H9 (cell line): ENCODE data around the gene GPATCH2. TPM values are rescaled to one million over a fixed set of nuclear protein-coding genes. Genes with fewer than 3 reads are reported as not detected.

Experiments used
- DNase-seq: peaks from one replicate; pipeline ENCODE4 v3.0.0-alpha.2; 2017
- H2AFZ ChIP-seq: one replicate; pipeline ENCODE4 v1.6.1; 2013; ENCODE audit warnings: mild to moderate bottlenecking, low read length, control low read depth, moderate library complexity
- H2AK5ac ChIP-seq: 2 replicates; pipeline ENCODE4 v1.6.1; 2013; ENCODE audit warnings: low read length, control low read depth, mixed read lengths; ENCODE audit not compliant: insufficient read length
- H2BK120ac ChIP-seq: one replicate; pipeline ENCODE4 v1.6.1; 2013; ENCODE audit warnings: low read depth, mild to moderate bottlenecking, low read length, control low read depth, inconsistent platforms; ENCODE audit not compliant: poor library complexity, severe bottlenecking
- H2BK12ac ChIP-seq: 2 replicates; pipeline ENCODE4 v1.6.1; 2013; ENCODE audit warnings: low read length, control low read depth, mixed read lengths, low read depth; ENCODE audit not compliant: insufficient read length
- H2BK15ac ChIP-seq: 2 replicates; pipeline ENCODE4 v1.6.1; 2013; ENCODE audit warnings: low read depth, low read length, control low read depth
- H2BK20ac ChIP-seq: one replicate; pipeline ENCODE4 v1.6.1; 2013; ENCODE audit warnings: low read depth, mild to moderate bottlenecking, low read length, control low read depth, inconsistent platforms; ENCODE audit not compliant: poor library complexity, severe bottlenecking
- H2BK5ac ChIP-seq: 2 replicates; pipeline ENCODE4 v1.6.1; 2013; ENCODE audit warnings: low read length, control low read depth, mixed read lengths; ENCODE audit not compliant: insufficient read length
- H3K14ac ChIP-seq: 2 replicates; pipeline ENCODE4 v1.6.1; 2013; ENCODE audit warnings: low read length, control low read depth; ENCODE audit not compliant: insufficient read depth
- H3K18ac ChIP-seq: 2 replicates; pipeline ENCODE4 v1.6.1; 2013; ENCODE audit warnings: low read depth, mild to moderate bottlenecking, mixed read lengths, low read length, control low read depth; ENCODE audit not compliant: insufficient read length
- H3K23ac ChIP-seq: 2 replicates; pipeline ENCODE4 v1.6.1; 2013; ENCODE audit warnings: low read length, control low read depth, mixed read lengths, low read depth; ENCODE audit not compliant: insufficient read length
- H3K23me2 ChIP-seq: 2 replicates; pipeline ENCODE4 v1.6.1; 2013; ENCODE audit warnings: low read depth, mild to moderate bottlenecking, mixed read lengths, low read length, control low read depth; ENCODE audit not compliant: insufficient read length, poor library complexity, severe bottlenecking
- H3K27ac ChIP-seq: 2 replicates; pipeline ENCODE4 v1.5.1; 2013; ENCODE audit warnings: low read length, control low read depth, mixed read lengths, low read depth; ENCODE audit not compliant: insufficient read length
- H3K27me3 ChIP-seq: 2 replicates; pipeline ENCODE4 v1.6.1; 2013; ENCODE audit warnings: low read length, control low read depth, inconsistent platforms; ENCODE audit not compliant: insufficient read depth
- H3K4ac ChIP-seq: 2 replicates; pipeline ENCODE4 v1.6.1; 2013; ENCODE audit warnings: low read depth, mild to moderate bottlenecking, control low read depth, inconsistent platforms, low read length, moderate library complexity
- H3K4me1 ChIP-seq: 2 replicates; pipeline ENCODE4 v1.6.1; 2013; ENCODE audit warnings: low read length, control low read depth, inconsistent platforms; ENCODE audit not compliant: insufficient read depth
- H3K4me2 ChIP-seq: 2 replicates; pipeline ENCODE4 v1.6.1; 2013; ENCODE audit warnings: low read length, control low read depth, mixed read lengths; ENCODE audit not compliant: insufficient read length, insufficient read depth
- H3K56ac ChIP-seq: 2 replicates; pipeline ENCODE4 v1.6.1; 2013; ENCODE audit warnings: low read depth, mild to moderate bottlenecking, mixed read lengths, low read length, control low read depth; ENCODE audit not compliant: insufficient read length
- H3K79me1 ChIP-seq: 2 replicates; pipeline ENCODE4 v1.6.1; 2013; ENCODE audit warnings: low read depth, mild to moderate bottlenecking, moderate library complexity, low read length, control low read depth, inconsistent platforms; ENCODE audit not compliant: insufficient read depth, poor library complexity, severe bottlenecking
- H3K79me2 ChIP-seq: 2 replicates; pipeline ENCODE4 v1.6.1; 2013; ENCODE audit warnings: low read length, control low read depth, inconsistent platforms; ENCODE audit not compliant: insufficient read depth
- H3K9ac ChIP-seq: 2 replicates; pipeline ENCODE4 v1.6.1; 2013; ENCODE audit warnings: low read length, control low read depth, mixed read lengths; ENCODE audit not compliant: insufficient read length; ENCODE audit errors: extremely low read depth
- H3K9me3 ChIP-seq: one replicate; pipeline ENCODE4 v1.6.1; 2013; ENCODE audit warnings: low read depth, low read length, inconsistent platforms; ENCODE audit not compliant: control insufficient read depth
- H3T11ph ChIP-seq: one replicate; pipeline ENCODE4 v1.6.1; 2013; ENCODE audit warnings: mild to moderate bottlenecking, low read length, control low read depth, inconsistent platforms
- H4K20me1 ChIP-seq: one replicate; pipeline ENCODE4 v1.6.1; 2013; ENCODE audit not compliant: control insufficient read depth, insufficient read length, insufficient read depth
- H4K5ac ChIP-seq: 2 replicates; pipeline ENCODE4 v1.6.1; 2013; ENCODE audit warnings: low read depth, mild to moderate bottlenecking, mixed read lengths, low read length, control low read depth; ENCODE audit not compliant: insufficient read length
- H4K8ac ChIP-seq: replicated peaks from 2 replicates; pipeline ENCODE4 v1.6.1; 2013; ENCODE audit warnings: low read length, control low read depth, mixed read lengths, low read depth; ENCODE audit not compliant: insufficient read length
- H4K91ac ChIP-seq: 2 replicates; pipeline ENCODE4 v1.6.1; 2013; ENCODE audit warnings: low read depth, mild to moderate bottlenecking, moderate library complexity, mixed read lengths, low read length, control low read depth; ENCODE audit not compliant: insufficient read length
- H3K27ac Mint-ChIP-seq, 3 experiments: 2 replicates in 2 of 3; 3 replicates in 1 of 3; pipeline ENCODE4 v1.8.0; 2020 to 2021; ENCODE audit warnings: mixed read lengths in 3 of 3, mild to moderate bottlenecking in 1 of 3, moderate library complexity in 1 of 3
- H3K27me3 Mint-ChIP-seq: 2 replicates; pipeline ENCODE4 v1.8.0; 2021; ENCODE audit warnings: low read depth, mild to moderate bottlenecking, moderate library complexity, mixed read lengths
- H3K36me3 Mint-ChIP-seq, 3 experiments: 2 replicates in 2 of 3; 3 replicates in 1 of 3; pipeline ENCODE4 v1.8.0; 2020 to 2021; ENCODE audit warnings: low read depth in 3 of 3, mixed read lengths in 3 of 3; ENCODE audit not compliant: insufficient read depth in 1 of 3
- H3K4me1 Mint-ChIP-seq, 2 experiments: 2 replicates each; pipeline ENCODE4 v1.8.0; 2020; ENCODE audit warnings: mixed read lengths in 2 of 2
- H3K4me3 Mint-ChIP-seq, 2 experiments: 2 replicates in 1 of 2; 3 replicates in 1 of 2; pipeline ENCODE4 v1.8.0; 2020 to 2021; ENCODE audit warnings: mild to moderate bottlenecking in 2 of 2, mixed read lengths in 2 of 2, moderate library complexity in 1 of 2
- H3K9me3 Mint-ChIP-seq, 2 experiments: 2 replicates in 1 of 2; 3 replicates in 1 of 2; pipeline ENCODE4 v1.8.0; 2020; ENCODE audit warnings: mild to moderate bottlenecking in 2 of 2, mixed read lengths in 2 of 2, moderate library complexity in 1 of 2
- WGBS: extraction: QIAGEN DNeasy Blood & Tissue Kit; methylation state at CpG from one replicate; pipeline ENCODE4 v1.1.7; 2013; ENCODE audit warnings: missing lambda C conversion rate, low lambda C conversion rate, mixed read lengths; ENCODE audit not compliant: insufficient read length; ENCODE audit errors: extremely low coverage; 5-methylcytosine and 5-hydroxymethylcytosine counted together
- total RNA-seq: library from RNA; stranded (reverse); gene quantifications from 2 replicates; pipeline ENCODE4 v1.2.1, GENCODE V29; 2021
- TF ChIP-seq, protein P1 (sequence below): fragments of 200-600 bp; sonication (generic); conservative IDR thresholded peaks from 3 replicates; pipeline ENCODE4 v1.8.0; 2021; ENCODE audit warnings: antibody characterized with exemption, mild to moderate bottlenecking

Gene GPATCH2
- total RNA-seq, 1 experiment from 2014 or later, result 14.3 TPM

DNA sequence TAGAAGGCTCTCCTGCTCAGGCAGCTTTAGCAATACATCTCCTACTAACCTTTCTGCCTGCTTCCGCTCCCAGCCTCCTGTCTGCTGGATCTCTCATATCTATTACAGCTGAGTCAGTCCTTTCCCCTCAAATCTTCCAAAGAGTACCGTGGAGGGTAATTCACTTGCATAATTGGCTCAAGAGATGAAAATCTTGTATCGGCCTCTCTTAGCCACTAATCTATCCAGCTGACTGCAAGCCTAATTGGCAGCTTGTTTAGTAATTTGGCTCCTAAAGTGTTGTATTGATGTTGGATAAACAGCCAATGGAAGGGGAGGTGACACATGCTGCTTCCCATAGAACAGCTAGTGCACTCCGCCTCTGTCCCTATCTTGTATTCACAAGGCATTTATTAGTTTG, 195.7 kb downstream of the GPATCH2 start:
- no peak overlapping the region for H2BK12ac ChIP-seq
- no peak overlapping the region for H2BK20ac ChIP-seq
- H3K36me3 Mint-ChIP-seq, result peaks cover 8 to 35% (median 12%) of the 10 kb centered on the region in 3 experiments; a peak in 6 of 7 replicates
- H4K5ac ChIP-seq, result no peak overlapping the region
- WGBS, result no CpG with 5 or more reads among the region's 4 CpGs
- H3K56ac ChIP-seq, result no peak overlapping the region
- H3K9me3 ChIP-seq, result no peaks in the 10 kb centered on the region
- H3K14ac ChIP-seq, result no peak overlapping the region
- H3T11ph ChIP-seq, result no peak overlapping the region
- H2AFZ ChIP-seq, result no peak overlapping the region
- no peak overlapping the region for H2BK5ac ChIP-seq
- H3K4me1 ChIP-seq, result no peaks in the 10 kb centered on the region
- no peak overlapping the region for H4K91ac ChIP-seq
- H3K79me2 ChIP-seq, result no peaks in the 10 kb centered on the region
- H3K4me1 Mint-ChIP-seq, result peaks cover 15 to 26% of the 10 kb centered on the region in 2 experiments
- no peak overlapping the region for H4K8ac ChIP-seq
- no peak overlapping the region for H3K4ac ChIP-seq
- H3K79me1 ChIP-seq, result no peaks in the 10 kb centered on the region
- H2AK5ac ChIP-seq, result no peak overlapping the region
- no peak for DNase-seq
- no peak overlapping the region for H3K23ac ChIP-seq
- no peaks in the 10 kb centered on the region for H3K23me2 ChIP-seq
- H2BK15ac ChIP-seq, result no peak overlapping the region
- no peak overlapping the region for H3K27ac ChIP-seq
- H3K9ac ChIP-seq, result no peak overlapping the region
- peak overlapping the region in 1 of 3 experiments; percentile 43; a peak in 1 of 7 replicates for H3K27ac Mint-ChIP-seq
- no peaks in the 10 kb centered on the region for H4K20me1 ChIP-seq
- no peak overlapping the region for H3K18ac ChIP-seq
- TF ChIP-seq, protein P1, sequence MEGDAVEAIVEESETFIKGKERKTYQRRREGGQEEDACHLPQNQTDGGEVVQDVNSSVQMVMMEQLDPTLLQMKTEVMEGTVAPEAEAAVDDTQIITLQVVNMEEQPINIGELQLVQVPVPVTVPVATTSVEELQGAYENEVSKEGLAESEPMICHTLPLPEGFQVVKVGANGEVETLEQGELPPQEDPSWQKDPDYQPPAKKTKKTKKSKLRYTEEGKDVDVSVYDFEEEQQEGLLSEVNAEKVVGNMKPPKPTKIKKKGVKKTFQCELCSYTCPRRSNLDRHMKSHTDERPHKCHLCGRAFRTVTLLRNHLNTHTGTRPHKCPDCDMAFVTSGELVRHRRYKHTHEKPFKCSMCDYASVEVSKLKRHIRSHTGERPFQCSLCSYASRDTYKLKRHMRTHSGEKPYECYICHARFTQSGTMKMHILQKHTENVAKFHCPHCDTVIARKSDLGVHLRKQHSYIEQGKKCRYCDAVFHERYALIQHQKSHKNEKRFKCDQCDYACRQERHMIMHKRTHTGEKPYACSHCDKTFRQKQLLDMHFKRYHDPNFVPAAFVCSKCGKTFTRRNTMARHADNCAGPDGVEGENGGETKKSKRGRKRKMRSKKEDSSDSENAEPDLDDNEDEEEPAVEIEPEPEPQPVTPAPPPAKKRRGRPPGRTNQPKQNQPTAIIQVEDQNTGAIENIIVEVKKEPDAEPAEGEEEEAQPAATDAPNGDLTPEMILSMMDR, result no peak
- H3K4me3 Mint-ChIP-seq, result no peak overlapping the region
- H2BK120ac ChIP-seq, result no peak overlapping the region
- no peaks in the 10 kb centered on the region for H3K27me3 Mint-ChIP-seq
- H3K4me2 ChIP-seq, result no peak overlapping the region
- H3K9me3 Mint-ChIP-seq, result peaks cover 3 to 6% of the 10 kb centered on the region in 2 experiments; a peak in 3 of 5 replicates
- H3K27me3 ChIP-seq, result no peaks in the 10 kb centered on the region
